Measurements from ENCODE around the gene KIFBP. TPM values are rescaled to one million over a fixed set of nuclear protein-coding genes. Genes with fewer than 3 reads are reported as not detected.
A peak's percentile ranks its signal among the peaks of the same experiment; 100 is the strongest.

Gene KIFBP
- total and polyA plus RNA-seq, 9 of the 15 experiments (the other 6 are each of a cell fraction or from before 2014, with no cell fraction given): 5.6 to 23.2 (median 14.8) TPM

- TF ChIP-seq BCLAF1 (IDR thresholded peaks at IDR 0.05; ENCODE audit: borderline replicate concordance in 1 of 2, control insufficient read depth in 1 of 2, low read depth in 2 of 2, low read length in 1 of 2): no peak
- peak; percentile 91 for TF ChIP-seq CREB1 (IDR thresholded peaks at IDR 0.05)
- peak; percentile 88 for TF ChIP-seq CREB1 (CRISPR knock-in tag; IDR thresholded peaks at IDR 0.05)
- peak; percentile 93 for TF ChIP-seq PHF8 (IDR thresholded peaks at IDR 0.05; ENCODE audit: borderline replicate concordance, low read length)
- TF ChIP-seq CBX3 (IDR thresholded peaks at IDR 0.05; ENCODE audit: borderline replicate concordance in 1 of 2, low read length in 2 of 2): no peak
- peak; percentile 15; the same call in 1 of the 2 replicates for TF ChIP-seq ZBTB1 (CRISPR knock-in tag; IDR thresholded peaks at IDR 0.05; ENCODE audit: borderline replicate concordance, low read depth)
- TF ChIP-seq HMBOX1 (IDR thresholded peaks at IDR 0.05): peak; percentile 76
- peak; percentile 99 for TF ChIP-seq ZBTB40 (IDR thresholded peaks at IDR 0.05)
- TF ChIP-seq ZBTB40 (CRISPR knock-in tag; IDR thresholded peaks at IDR 0.05): peak; percentile 34; the same call in 1 of the 2 replicates
- no peak for TF ChIP-seq RBM34 (IDR thresholded peaks at IDR 0.05; ENCODE audit: borderline replicate concordance, insufficient read depth, low read length)
Observed at GRCh38 chr10:68955832-68956532, 32.6 kb upstream of the KIFBP start, which contains the start of gene DDX21 (continued).

Data from K562 (cell line).